GM10266 (cell line): ENCODE results near the gene LRRC4B.
A peak's percentile ranks its signal among the peaks of the same experiment; 100 is the strongest.

Experiments
- DNase-seq: peaks from one replicate; pipeline ENCODE4 v3.0.0; 2012; ENCODE audit errors: extremely low spot score
- TF ChIP-seq, protein P1 (sequence below): IDR thresholded peaks from 2 replicates; pipeline ENCODE4 v1.5.1; 2012; ENCODE audit warnings: mild to moderate bottlenecking, low read depth; ENCODE audit not compliant: control insufficient read depth, insufficient read depth; ENCODE audit errors: missing control alignments

Gene LRRC4B

GRCh38 chr19:50516456-50516855 lies 51.8 kb downstream of the LRRC4B start:
- DNase-seq: no peak
- TF ChIP-seq, protein P1, sequence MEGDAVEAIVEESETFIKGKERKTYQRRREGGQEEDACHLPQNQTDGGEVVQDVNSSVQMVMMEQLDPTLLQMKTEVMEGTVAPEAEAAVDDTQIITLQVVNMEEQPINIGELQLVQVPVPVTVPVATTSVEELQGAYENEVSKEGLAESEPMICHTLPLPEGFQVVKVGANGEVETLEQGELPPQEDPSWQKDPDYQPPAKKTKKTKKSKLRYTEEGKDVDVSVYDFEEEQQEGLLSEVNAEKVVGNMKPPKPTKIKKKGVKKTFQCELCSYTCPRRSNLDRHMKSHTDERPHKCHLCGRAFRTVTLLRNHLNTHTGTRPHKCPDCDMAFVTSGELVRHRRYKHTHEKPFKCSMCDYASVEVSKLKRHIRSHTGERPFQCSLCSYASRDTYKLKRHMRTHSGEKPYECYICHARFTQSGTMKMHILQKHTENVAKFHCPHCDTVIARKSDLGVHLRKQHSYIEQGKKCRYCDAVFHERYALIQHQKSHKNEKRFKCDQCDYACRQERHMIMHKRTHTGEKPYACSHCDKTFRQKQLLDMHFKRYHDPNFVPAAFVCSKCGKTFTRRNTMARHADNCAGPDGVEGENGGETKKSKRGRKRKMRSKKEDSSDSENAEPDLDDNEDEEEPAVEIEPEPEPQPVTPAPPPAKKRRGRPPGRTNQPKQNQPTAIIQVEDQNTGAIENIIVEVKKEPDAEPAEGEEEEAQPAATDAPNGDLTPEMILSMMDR: no peak

DNA sequence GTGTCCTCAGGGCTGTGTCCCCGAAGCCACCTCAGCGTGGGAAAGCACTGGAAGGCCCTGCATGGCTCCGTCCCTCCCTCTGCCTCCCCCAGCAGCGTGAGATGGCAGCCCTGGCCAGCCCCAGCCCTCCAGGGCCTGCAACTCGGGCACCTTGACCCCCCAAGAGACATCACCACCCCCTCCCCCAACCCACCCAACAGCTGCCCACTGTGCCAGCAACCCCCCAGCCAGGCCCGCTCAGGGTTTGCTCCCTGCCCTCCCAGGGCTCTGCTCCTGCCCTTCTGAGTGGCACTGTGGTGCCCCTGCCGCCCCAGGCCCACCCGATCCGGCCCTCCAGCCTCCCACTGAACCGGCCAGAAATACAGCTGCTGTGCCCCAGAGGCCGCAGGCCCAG lies 53.1 kb downstream of the LRRC4B start:
- TF ChIP-seq, protein P1: no peak
- no peak for DNase-seq

- DNase-seq: no peak
- TF ChIP-seq, protein P1: no peak
These were observed 53.7 kb downstream of the LRRC4B start for GRCh38 chr19:50514346-50515167.

DNA sequence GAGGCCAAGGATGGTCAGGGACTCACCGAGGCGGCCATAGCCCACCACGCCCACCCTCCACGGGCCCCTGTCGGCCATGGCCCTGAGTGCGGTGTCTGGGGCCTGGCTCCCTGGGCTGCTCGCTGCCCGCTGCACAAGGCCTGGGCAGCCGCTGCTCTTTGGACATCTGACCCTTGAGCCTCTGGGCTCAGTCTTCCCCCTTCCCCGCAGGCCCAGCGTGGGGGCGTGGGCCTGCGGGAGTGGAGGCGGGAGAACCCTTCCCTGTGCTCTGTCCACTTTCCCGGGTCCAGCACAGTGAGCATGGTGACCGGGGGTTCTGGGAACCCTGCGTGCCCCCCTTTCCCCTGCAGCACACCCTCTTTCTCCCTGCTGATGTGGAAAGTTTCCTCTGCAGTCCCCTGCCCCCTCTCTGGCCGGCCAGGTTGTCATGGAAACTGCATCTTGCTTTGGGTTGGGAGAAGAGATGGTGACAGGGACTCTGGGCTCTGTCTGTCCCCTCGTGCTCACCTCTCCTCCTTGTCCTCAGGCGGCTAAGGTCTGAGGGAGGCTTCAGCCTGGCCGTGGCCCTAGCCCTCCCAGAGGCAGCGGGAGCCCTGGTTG lies 54.4 kb downstream of the LRRC4B start, which contains the start of gene ASPDH:
TSS of gene ASPDH (minus strand) at position 168 of the 600 bp plus-strand sequence. CDS start at position 78, 90 bp downstream.
- TF ChIP-seq, protein P1: no peak
- no peak for DNase-seq

DNA sequence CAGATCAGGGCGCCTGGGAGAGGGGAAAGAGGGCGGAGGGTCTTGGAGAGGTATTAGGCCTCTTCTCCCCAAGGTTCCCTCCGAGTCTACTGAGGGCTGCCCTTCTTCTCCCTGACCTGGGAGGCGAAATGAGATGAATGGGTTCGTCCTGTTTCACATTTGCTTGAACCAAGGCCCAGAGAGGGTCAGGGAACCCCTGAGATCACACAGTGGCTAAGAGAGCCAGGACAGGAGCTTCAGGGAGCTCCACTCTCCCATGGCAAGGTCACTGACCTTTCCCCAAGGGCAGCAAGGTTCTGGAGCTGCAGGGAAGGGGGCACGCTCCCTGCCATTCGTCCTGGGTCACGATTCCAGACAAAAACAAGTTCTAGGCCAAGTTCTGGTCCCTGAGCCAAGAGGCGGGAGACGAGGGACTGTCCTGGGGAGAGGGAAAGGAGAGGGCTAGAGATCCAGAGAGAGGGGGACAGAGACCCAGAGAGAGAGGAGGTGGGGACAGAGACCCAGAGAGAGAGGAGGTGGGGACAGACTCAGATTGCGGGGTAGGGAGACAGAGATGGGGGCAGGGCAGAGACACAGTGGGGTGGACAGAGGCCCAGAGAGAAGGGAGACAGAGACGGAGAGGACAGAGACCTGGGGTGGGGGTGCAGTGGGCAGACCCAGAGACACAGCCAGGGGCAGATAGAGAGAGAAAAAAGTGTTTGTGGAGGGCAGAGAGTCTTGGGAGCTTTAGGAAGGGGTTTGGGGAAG lies 55.1 kb downstream of the LRRC4B start:
- TF ChIP-seq, protein P1: no peak
- DNase-seq: peak; percentile 40

- DNase-seq: no peak
- TF ChIP-seq, protein P1: no peak
These were observed 55.9 kb downstream of the LRRC4B start for GRCh38 chr19:50512112-50512998.
